Measurements from ENCODE around the gene PCSK4. TPM values are rescaled to one million over a fixed set of nuclear protein-coding genes. Genes with fewer than 3 reads are reported as not detected.

PCSK4 gene
- total and polyA plus RNA-seq, 9 of the 15 experiments (the other 6 are each of a cell fraction or from before 2014, with no cell fraction given), result 0.01 to 9.1 (median 2.1) TPM; not detected in 1

DNA sequence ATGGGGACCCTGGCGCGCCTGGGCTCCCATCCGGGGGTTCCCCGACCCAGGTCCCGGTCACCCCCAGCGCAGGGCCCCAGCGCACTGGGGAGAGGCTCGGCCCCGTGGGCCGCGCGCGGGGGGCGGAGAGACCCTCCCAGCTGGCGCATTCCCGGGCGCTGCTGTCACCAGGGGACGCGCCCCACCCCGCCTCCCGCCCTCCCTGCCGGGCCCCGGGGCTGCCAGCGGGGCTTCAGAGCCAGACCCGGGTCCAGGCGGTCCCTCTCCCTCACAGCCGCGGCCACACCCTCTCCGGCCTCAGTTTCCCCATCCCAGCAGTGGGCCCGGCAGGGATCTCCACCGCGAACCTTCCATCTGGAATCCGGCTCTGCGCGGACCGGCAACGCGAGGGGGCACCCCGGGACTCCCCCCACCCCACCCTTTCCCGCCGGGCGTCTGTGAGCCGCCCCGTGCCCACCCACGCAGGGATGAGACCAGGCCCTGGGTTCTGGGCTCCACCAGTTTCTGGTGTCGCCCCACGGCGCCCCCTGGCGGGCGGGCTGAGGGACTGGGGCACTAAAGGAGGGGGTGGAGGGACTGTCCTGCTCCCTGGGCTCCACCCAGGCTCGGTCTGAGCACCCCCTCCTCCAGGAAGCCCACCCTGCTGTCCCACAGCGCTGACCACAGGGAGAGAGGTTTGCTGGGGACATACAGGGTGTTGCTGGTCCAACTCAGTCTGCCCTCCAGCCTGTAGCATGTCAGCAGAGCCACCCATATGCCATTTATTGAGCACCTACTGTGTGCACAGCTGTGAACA, 23.5 kb upstream of the PCSK4 start (continued):
- TF ChIP-seq, protein P1, sequence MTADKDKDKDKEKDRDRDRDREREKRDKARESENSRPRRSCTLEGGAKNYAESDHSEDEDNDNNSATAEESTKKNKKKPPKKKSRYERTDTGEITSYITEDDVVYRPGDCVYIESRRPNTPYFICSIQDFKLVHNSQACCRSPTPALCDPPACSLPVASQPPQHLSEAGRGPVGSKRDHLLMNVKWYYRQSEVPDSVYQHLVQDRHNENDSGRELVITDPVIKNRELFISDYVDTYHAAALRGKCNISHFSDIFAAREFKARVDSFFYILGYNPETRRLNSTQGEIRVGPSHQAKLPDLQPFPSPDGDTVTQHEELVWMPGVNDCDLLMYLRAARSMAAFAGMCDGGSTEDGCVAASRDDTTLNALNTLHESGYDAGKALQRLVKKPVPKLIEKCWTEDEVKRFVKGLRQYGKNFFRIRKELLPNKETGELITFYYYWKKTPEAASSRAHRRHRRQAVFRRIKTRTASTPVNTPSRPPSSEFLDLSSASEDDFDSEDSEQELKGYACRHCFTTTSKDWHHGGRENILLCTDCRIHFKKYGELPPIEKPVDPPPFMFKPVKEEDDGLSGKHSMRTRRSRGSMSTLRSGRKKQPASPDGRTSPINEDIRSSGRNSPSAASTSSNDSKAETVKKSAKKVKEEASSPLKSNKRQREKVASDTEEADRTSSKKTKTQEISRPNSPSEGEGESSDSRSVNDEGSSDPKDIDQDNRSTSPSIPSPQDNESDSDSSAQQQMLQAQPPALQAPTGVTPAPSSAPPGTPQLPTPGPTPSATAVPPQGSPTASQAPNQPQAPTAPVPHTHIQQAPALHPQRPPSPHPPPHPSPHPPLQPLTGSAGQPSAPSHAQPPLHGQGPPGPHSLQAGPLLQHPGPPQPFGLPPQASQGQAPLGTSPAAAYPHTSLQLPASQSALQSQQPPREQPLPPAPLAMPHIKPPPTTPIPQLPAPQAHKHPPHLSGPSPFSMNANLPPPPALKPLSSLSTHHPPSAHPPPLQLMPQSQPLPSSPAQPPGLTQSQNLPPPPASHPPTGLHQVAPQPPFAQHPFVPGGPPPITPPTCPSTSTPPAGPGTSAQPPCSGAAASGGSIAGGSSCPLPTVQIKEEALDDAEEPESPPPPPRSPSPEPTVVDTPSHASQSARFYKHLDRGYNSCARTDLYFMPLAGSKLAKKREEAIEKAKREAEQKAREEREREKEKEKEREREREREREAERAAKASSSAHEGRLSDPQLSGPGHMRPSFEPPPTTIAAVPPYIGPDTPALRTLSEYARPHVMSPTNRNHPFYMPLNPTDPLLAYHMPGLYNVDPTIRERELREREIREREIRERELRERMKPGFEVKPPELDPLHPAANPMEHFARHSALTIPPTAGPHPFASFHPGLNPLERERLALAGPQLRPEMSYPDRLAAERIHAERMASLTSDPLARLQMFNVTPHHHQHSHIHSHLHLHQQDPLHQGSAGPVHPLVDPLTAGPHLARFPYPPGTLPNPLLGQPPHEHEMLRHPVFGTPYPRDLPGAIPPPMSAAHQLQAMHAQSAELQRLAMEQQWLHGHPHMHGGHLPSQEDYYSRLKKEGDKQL (CRISPR knock-in tag; IDR thresholded peaks at IDR 0.05; ENCODE audit: borderline replicate concordance), result no peak
- no peak for TF ChIP-seq ZNF589 (CRISPR knock-in tag; IDR thresholded peaks at IDR 0.05; ENCODE audit: low read depth)
- TF ChIP-seq ZNF695 (CRISPR knock-in tag; IDR thresholded peaks at IDR 0.05), result no peak
- TF ChIP-seq NCOA1 (IDR thresholded peaks at IDR 0.05; ENCODE audit: low read depth), result no peak
- peak; percentile 41 for TF ChIP-seq FIP1L1 (IDR thresholded peaks at IDR 0.05; ENCODE audit: low read depth, low read length, poor library complexity, severe bottlenecking)
- no peak for TF ChIP-seq ASH1L (IDR thresholded peaks at IDR 0.05; ENCODE audit: borderline replicate concordance, low read depth, partially characterized antibody)
- TF ChIP-seq, protein P2, sequence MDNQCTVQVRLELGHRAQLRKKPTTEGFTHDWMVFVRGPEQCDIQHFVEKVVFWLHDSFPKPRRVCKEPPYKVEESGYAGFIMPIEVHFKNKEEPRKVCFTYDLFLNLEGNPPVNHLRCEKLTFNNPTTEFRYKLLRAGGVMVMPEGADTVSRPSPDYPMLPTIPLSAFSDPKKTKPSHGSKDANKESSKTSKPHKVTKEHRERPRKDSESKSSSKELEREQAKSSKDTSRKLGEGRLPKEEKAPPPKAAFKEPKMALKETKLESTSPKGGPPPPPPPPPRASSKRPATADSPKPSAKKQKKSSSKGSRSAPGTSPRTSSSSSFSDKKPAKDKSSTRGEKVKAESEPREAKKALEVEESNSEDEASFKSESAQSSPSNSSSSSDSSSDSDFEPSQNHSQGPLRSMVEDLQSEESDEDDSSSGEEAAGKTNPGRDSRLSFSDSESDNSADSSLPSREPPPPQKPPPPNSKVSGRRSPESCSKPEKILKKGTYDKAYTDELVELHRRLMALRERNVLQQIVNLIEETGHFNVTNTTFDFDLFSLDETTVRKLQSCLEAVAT (IDR thresholded peaks at IDR 0.05), result no peak
- TF ChIP-seq ZNF217 (CRISPR knock-in tag; IDR thresholded peaks at IDR 0.05), result no peak
- TF ChIP-seq TBP (optimal IDR thresholded peaks at IDR 0.05; ENCODE audit: low read depth, low read length), result no peak
- no peak for TF ChIP-seq NCOA4 (IDR thresholded peaks at IDR 0.05; ENCODE audit: partially characterized antibody)
- TF ChIP-seq, protein P3, sequence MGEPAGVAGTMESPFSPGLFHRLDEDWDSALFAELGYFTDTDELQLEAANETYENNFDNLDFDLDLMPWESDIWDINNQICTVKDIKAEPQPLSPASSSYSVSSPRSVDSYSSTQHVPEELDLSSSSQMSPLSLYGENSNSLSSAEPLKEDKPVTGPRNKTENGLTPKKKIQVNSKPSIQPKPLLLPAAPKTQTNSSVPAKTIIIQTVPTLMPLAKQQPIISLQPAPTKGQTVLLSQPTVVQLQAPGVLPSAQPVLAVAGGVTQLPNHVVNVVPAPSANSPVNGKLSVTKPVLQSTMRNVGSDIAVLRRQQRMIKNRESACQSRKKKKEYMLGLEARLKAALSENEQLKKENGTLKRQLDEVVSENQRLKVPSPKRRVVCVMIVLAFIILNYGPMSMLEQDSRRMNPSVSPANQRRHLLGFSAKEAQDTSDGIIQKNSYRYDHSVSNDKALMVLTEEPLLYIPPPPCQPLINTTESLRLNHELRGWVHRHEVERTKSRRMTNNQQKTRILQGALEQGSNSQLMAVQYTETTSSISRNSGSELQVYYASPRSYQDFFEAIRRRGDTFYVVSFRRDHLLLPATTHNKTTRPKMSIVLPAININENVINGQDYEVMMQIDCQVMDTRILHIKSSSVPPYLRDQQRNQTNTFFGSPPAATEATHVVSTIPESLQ (CRISPR knock-in tag; IDR thresholded peaks at IDR 0.05), result no peak
- TF ChIP-seq, protein P4, sequence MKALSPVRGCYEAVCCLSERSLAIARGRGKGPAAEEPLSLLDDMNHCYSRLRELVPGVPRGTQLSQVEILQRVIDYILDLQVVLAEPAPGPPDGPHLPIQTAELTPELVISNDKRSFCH (CRISPR knock-in tag; IDR thresholded peaks at IDR 0.05), result no peak
- TF ChIP-seq, protein P4 (tag; IDR thresholded peaks at IDR 0.05), result no peak
- no peak for TF ChIP-seq MCM3 (IDR thresholded peaks at IDR 0.05)
- TF ChIP-seq, protein P5, sequence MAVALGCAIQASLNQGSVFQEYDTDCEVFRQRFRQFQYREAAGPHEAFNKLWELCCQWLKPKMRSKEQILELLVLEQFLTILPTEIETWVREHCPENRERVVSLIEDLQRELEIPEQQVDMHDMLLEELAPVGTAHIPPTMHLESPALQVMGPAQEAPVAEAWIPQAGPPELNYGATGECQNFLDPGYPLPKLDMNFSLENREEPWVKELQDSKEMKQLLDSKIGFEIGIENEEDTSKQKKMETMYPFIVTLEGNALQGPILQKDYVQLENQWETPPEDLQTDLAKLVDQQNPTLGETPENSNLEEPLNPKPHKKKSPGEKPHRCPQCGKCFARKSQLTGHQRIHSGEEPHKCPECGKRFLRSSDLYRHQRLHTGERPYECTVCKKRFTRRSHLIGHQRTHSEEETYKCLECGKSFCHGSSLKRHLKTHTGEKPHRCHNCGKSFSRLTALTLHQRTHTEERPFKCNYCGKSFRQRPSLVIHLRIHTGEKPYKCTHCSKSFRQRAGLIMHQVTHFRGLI (CRISPR knock-in tag; IDR thresholded peaks at IDR 0.05), result no peak
- TF ChIP-seq ZNF764 (CRISPR knock-in tag; IDR thresholded peaks at IDR 0.05; ENCODE audit: low read depth), result no peak
